ENCODE measurements around the gene STK17B. TPM values are rescaled to one million over a fixed set of nuclear protein-coding genes. Genes with fewer than 3 reads are reported as not detected.

The STK17B gene
- total RNA-seq, 2 experiments from 2014 or later: 389 to 511 TPM

GRCh38 chr2:196142825-196143224, 28.6 kb downstream of the STK17B start:
- H3K36me3 Mint-ChIP-seq: peaks cover 87% of the 10 kb centered on the region
- ATAC-seq (no peak), DNase-seq (no peak)
- H3K27ac Mint-ChIP-seq: peak overlapping the region; percentile 56
- H3K4me3 Mint-ChIP-seq: no peak overlapping the region
- H3K27me3 Mint-ChIP-seq: no peaks in the 10 kb centered on the region
- CTCF ChIA-PET: interaction anchor here (2.4 kb wide), 1 partner anchor 65 kb away, joined by 11 read pairs; no protein-coding TSS in a partner anchor
- H3K4me1 Mint-ChIP-seq: peaks cover 58% of the 10 kb centered on the region
- H3K9me3 Mint-ChIP-seq (ENCODE audit: low read depth): no peaks in the 10 kb centered on the region

GRCh38 chr2:196140213-196140612, 31.2 kb downstream of the STK17B start:
- ATAC-seq: no peak
- Mint-ChIP-seq H3K4me1 (peaks cover 47% of the 10 kb centered on the region), H3K4me3 (no peak overlapping the region), H3K27me3 (no peaks in the 10 kb centered on the region), H3K9me3 (ENCODE audit: low read depth) (no peaks in the 10 kb centered on the region), H3K27ac (no peak overlapping the region), H3K36me3 (peaks cover 91% of the 10 kb centered on the region)
- CTCF ChIA-PET: interaction anchor here (0.7 to 1.7 kb wide), 2 partner anchors 10 to 24 kb away, joined by 4 to 6 read pairs; no protein-coding TSS in a partner anchor
- DNase-seq: no peak

GRCh38 chr2:196137271-196137670, 34.1 kb downstream of the STK17B start:
- Mint-ChIP-seq H3K27ac (peak overlapping the region; percentile 40), H3K9me3 (ENCODE audit: low read depth) (peaks cover 5% of the 10 kb centered on the region), H3K4me3 (no peak overlapping the region), H3K27me3 (no peaks in the 10 kb centered on the region), H3K36me3 (peaks cover 92% of the 10 kb centered on the region), H3K4me1 (peaks cover 40% of the 10 kb centered on the region)
- ATAC-seq (no peak), DNase-seq (no peak)
- CTCF ChIA-PET: interaction anchor here (0.9 kb wide), 1 partner anchor 59 kb away, joined by 3 read pairs; no protein-coding TSS in a partner anchor

- H3K4me3 Mint-ChIP-seq: no peak overlapping the region
- CTCF ChIA-PET: interaction anchor here (1.8 kb wide), 1 partner anchor 140 kb away, joined by 4 read pairs; no protein-coding TSS in a partner anchor
- peaks cover 44% of the 10 kb centered on the region for H3K4me1 Mint-ChIP-seq
- peaks cover 9% of the 10 kb centered on the region for H3K9me3 Mint-ChIP-seq (ENCODE audit: low read depth)
- ATAC-seq (no peak), DNase-seq (no peak)
- no peak overlapping the region for H3K27ac Mint-ChIP-seq
- H3K27me3 Mint-ChIP-seq: no peaks in the 10 kb centered on the region
- peaks cover 92% of the 10 kb centered on the region for H3K36me3 Mint-ChIP-seq
Observed at GRCh38 chr2:196136151-196136550, 35.2 kb downstream of the STK17B start.

GRCh38 chr2:196131949-196132925, 39.1 kb downstream of the STK17B start:
- Mint-ChIP-seq H3K27ac (peak overlapping the region; percentile 71), H3K27me3 (no peaks in the 10 kb centered on the region), H3K4me3 (no peak overlapping the region), H3K36me3 (peaks cover 74% of the 10 kb centered on the region), H3K9me3 (ENCODE audit: low read depth) (peaks cover 24% of the 10 kb centered on the region), H3K4me1 (peaks cover 33% of the 10 kb centered on the region)
- peak; percentile 52 for ATAC-seq
- CTCF ChIA-PET: interaction anchor here (0.9 to 1.4 kb wide), 11 partner anchors 16 to 215 kb away, joined by 3 to 9 read pairs (median 3); no protein-coding TSS in a partner anchor
- DNase-seq: peak; percentile 72

- Mint-ChIP-seq H3K36me3 (peaks cover 67% of the 10 kb centered on the region), H3K4me1 (peaks cover 27% of the 10 kb centered on the region), H3K27me3 (no peaks in the 10 kb centered on the region), H3K4me3 (no peak overlapping the region), H3K9me3 (ENCODE audit: low read depth) (peaks cover 24% of the 10 kb centered on the region), H3K27ac (peak overlapping the region; percentile 71)
- DNase-seq (peak; percentile 81), ATAC-seq (peak; percentile 65)
- CTCF ChIA-PET: interaction anchor here (0.9 to 1.3 kb wide), 7 partner anchors 15 to 216 kb away, joined by 3 to 9 read pairs (median 3); no protein-coding TSS in a partner anchor
Observed at GRCh38 chr2:196131384-196131937, 39.9 kb downstream of the STK17B start.

- ATAC-seq (no peak), DNase-seq (no peak)
- CTCF ChIA-PET: no interaction called here
- Mint-ChIP-seq H3K36me3 (peaks cover 55% of the 10 kb centered on the region), H3K27ac (no peak overlapping the region), H3K4me1 (peaks cover 25% of the 10 kb centered on the region), H3K9me3 (ENCODE audit: low read depth) (peaks cover 24% of the 10 kb centered on the region), H3K4me3 (no peak overlapping the region), H3K27me3 (no peaks in the 10 kb centered on the region)
Observed at GRCh38 chr2:196130039-196130825, 41.1 kb downstream of the STK17B start.

GRCh38 chr2:196128749-196129148, 42.6 kb downstream of the STK17B start:
- Mint-ChIP-seq H3K27ac (no peak overlapping the region), H3K4me1 (peaks cover 19% of the 10 kb centered on the region), H3K36me3 (peaks cover 43% of the 10 kb centered on the region), H3K9me3 (ENCODE audit: low read depth) (peaks cover 24% of the 10 kb centered on the region), H3K4me3 (no peak overlapping the region), H3K27me3 (no peaks in the 10 kb centered on the region)
- no peak for DNase-seq
- CTCF ChIA-PET: interaction anchor here (1.4 kb wide), 1 partner anchor 16 kb away, joined by 3 read pairs; no protein-coding TSS in a partner anchor
- no peak for ATAC-seq

- H3K4me1 Mint-ChIP-seq: no peaks in the 10 kb centered on the region
- H3K27ac Mint-ChIP-seq: no peak overlapping the region
- DNase-seq (no peak), ATAC-seq (no peak)
- H3K36me3 Mint-ChIP-seq: peaks cover 15% of the 10 kb centered on the region
- H3K9me3 Mint-ChIP-seq (ENCODE audit: low read depth): peaks cover 18% of the 10 kb centered on the region
- CTCF ChIA-PET: interaction anchor here (1.1 to 1.6 kb wide), 2 partner anchors 19 to 211 kb away, joined by 3 to 4 read pairs; no protein-coding TSS in a partner anchor
- no peaks in the 10 kb centered on the region for H3K27me3 Mint-ChIP-seq
- no peak overlapping the region for H3K4me3 Mint-ChIP-seq
Observed at GRCh38 chr2:196125596-196125995, 45.8 kb downstream of the STK17B start.

GRCh38 chr2:196123679-196124373, 47.6 kb downstream of the STK17B start:
- Mint-ChIP-seq H3K27ac (no peak overlapping the region), H3K4me1 (no peaks in the 10 kb centered on the region), H3K27me3 (peaks cover 4% of the 10 kb centered on the region), H3K36me3 (peaks cover 3% of the 10 kb centered on the region), H3K9me3 (ENCODE audit: low read depth) (peaks cover 5% of the 10 kb centered on the region), H3K4me3 (no peak overlapping the region)
- CTCF ChIA-PET: interaction anchor here (1.1 to 1.4 kb wide), 3 partner anchors 17 to 330 kb away, joined by 3 read pairs; no protein-coding TSS in a partner anchor
- no peak for ATAC-seq
- DNase-seq: no peak

GRCh38 chr2:196119926-196120325, 51.5 kb downstream of the STK17B start:
- H3K4me3 Mint-ChIP-seq: no peak overlapping the region
- peaks cover 4% of the 10 kb centered on the region for H3K27me3 Mint-ChIP-seq
- H3K9me3 Mint-ChIP-seq (ENCODE audit: low read depth): peaks cover 4% of the 10 kb centered on the region
- no peak for DNase-seq
- H3K27ac Mint-ChIP-seq: no peak overlapping the region
- no peaks in the 10 kb centered on the region for H3K4me1 Mint-ChIP-seq
- H3K36me3 Mint-ChIP-seq: no peaks in the 10 kb centered on the region
- CTCF ChIA-PET: interaction anchor here (0.9 kb wide), 1 partner anchor 42 kb away, joined by 5 read pairs; no protein-coding TSS in a partner anchor
- no peak for ATAC-seq

GRCh38 chr2:196117214-196117705, 54.1 kb downstream of the STK17B start:
- DNase-seq (no peak), ATAC-seq (no peak)
- peaks cover 2% of the 10 kb centered on the region for H3K9me3 Mint-ChIP-seq (ENCODE audit: low read depth)
- H3K4me1 Mint-ChIP-seq: peaks cover 8% of the 10 kb centered on the region
- no peak overlapping the region for H3K27ac Mint-ChIP-seq
- H3K27me3 Mint-ChIP-seq: peaks cover 4% of the 10 kb centered on the region
- no peaks in the 10 kb centered on the region for H3K36me3 Mint-ChIP-seq
- CTCF ChIA-PET: interaction anchor here (0.9 to 1.6 kb wide), 2 partner anchors 15 to 39 kb away, joined by 3 to 4 read pairs; no protein-coding TSS in a partner anchor
- no peak overlapping the region for H3K4me3 Mint-ChIP-seq

All from activated CD8-positive, alpha-beta memory T cell treated with anti-CD3 and anti-CD28 coated beads, Interleukin-2, amount 10 ng/mL, durations not matched to agents 7 days and 5 days (primary cell).